Ovary (tissue), 3 donors: ENCODE measurements around the gene AMOTL1.

Experiments
- EP300 ChIP-seq: sonication (generic); formaldehyde crosslinking; IDR thresholded peaks from one replicate; pipeline ENCODE4 v1.6.1; 2017; ENCODE audit warnings: antibody characterized with exemption
- POLR2A ChIP-seq: fragments of 450-650 bp; IDR thresholded peaks from one replicate; pipeline ENCODE4 v1.6.1; 2017; ENCODE audit warnings: antibody characterized with exemption, mild to moderate bottlenecking, moderate library complexity
- TF ChIP-seq, protein P1 (sequence below), 3 donors: fragments of 450-650 bp in 2 of 3; fragments of 200-600 bp in 1 of 3; IDR thresholded peaks; one replicate each; pipeline versions ENCODE4 v1.5.1 to v1.8.0; 2016 to 2022; ENCODE audit warnings: antibody characterized with exemption in 3 of 3, mild to moderate bottlenecking in 1 of 3
- donor health status: DM: no; HTN: no; CAD: no.

DNA sequence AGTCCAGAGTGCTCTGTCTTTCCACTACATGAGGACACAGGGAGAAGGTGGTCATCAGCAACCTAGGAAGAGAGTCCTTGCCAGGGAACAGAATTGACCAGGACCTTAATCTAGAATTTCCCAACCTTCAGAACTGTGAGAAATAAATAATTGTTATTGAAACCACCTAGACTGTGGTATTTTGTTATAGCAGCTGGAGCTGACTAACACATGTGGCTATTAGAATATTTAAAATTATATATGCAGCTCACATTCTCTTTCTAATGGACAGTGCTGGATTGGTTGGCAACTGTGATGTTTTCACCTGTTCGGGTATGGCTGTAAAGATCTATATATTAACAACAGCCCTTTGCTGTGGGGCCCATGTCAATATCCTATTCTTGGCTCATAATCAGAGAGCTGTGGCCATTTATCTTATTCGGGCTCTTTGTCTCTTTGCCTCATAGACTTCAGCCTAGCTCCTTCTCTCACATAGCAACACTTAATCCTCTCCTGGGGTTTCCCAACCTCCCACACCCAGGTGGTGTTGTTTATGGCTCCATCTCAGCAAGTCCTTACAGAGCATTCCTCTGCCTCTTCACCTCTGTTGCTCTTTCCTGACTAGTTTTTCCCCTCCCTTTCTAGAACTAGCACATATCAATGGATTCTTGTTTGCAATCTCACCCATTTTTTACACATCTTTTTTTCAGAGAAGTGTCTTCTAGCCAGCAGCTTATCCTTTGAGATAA is 46.4 kb upstream of the AMOTL1 start:
- TF ChIP-seq, protein P1, sequence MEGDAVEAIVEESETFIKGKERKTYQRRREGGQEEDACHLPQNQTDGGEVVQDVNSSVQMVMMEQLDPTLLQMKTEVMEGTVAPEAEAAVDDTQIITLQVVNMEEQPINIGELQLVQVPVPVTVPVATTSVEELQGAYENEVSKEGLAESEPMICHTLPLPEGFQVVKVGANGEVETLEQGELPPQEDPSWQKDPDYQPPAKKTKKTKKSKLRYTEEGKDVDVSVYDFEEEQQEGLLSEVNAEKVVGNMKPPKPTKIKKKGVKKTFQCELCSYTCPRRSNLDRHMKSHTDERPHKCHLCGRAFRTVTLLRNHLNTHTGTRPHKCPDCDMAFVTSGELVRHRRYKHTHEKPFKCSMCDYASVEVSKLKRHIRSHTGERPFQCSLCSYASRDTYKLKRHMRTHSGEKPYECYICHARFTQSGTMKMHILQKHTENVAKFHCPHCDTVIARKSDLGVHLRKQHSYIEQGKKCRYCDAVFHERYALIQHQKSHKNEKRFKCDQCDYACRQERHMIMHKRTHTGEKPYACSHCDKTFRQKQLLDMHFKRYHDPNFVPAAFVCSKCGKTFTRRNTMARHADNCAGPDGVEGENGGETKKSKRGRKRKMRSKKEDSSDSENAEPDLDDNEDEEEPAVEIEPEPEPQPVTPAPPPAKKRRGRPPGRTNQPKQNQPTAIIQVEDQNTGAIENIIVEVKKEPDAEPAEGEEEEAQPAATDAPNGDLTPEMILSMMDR (IDR thresholded peaks at IDR 0.05) = no peak
- TF ChIP-seq POLR2A = no peak
- no peak for TF ChIP-seq EP300
